Stimulated activated CD4-positive, alpha-beta T cell treated with anti-CD3 and anti-CD28 coated beads, Interleukin-4, amount 100 ng/mL, for 48 hours (primary cell): ENCODE measurements around the gene ADSL.

Experiments
- DNase-seq, 2 donors: peaks; one replicate each; pipeline ENCODE4 v3.0.0-alpha.2; 2020; ENCODE audit warnings: low read depth in 2 of 2

The ADSL gene

DNA sequence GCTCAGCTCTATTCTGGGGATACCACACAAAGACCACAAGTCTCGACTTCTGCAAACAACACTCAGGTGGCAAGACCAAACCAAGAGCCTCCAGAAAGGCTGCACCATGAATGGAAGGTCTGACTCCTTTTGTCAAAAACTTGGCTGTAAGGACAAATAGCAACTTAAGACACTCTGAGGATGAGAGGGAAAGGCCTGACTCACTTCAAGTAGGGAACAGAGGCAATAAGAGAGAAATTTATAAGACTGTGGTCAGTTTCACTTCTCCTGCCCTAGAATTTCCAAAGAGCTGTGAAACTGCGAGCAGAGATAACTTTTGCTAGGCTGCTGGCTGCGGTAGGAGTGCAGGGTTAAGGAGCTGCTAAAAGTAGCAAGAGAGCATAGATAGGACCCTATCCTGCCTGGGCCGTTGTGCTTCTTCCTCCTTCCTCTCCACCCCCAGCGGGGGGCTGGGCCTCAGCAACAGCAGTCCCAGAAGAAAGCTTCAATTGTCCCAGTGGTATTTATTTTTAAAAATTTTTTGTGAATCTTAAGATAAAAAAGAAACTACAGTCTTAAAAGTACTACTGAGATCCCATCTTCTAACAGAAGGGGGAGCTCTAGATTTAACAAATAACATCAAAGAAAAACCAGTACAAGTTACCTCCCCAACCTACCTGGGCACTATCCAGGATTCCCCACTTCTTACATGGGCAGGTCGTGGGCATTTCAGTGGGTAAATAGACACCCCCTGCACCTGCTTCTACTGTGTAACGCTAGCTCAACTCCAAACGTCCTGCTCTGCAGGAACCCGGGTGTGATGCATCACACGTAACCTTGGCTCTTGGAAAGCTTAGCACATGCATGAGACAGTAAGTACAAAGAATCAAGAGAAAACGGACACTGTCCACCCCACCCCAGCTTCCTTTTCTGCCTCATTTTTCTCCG, 90.5 kb downstream of the ADSL start:
- no peak for DNase-seq
